KBM-7 (cell line): Measurements from ENCODE around the gene CST5.
"Not testable (repeated sequence)": the region's sequence is repeated elsewhere in the genome, so short reads cannot be mapped to it uniquely, and the experiment has no call there.

Source experiments
- DNase-seq: peaks from one replicate; pipeline ENCODE4 v3.0.0-alpha.2; 2015
- in situ Hi-C: fragments of 300-500 bp; cut with MboI; formaldehyde crosslinking; loops from 2 replicates; pipeline ENCODE4 v1.14.3; 2020; ENCODE audit warnings: low sequenced_read_pairs, low pct_unique_long_range_greater_than_20kb, mixed read lengths

CST5 gene

GRCh38 chr20:23879328-23879798 is at the start of gene CST5:
Gene CST5, minus strand, starts transcription at chr20:23879748. Its CDS starts 72 bp downstream, at chr20:23879676.
- in situ Hi-C loops, result no loop called here
- DNase-seq, result no peak

GRCh38 chr20:23928788-23929187 is 49.2 kb upstream of the CST5 start:
- in situ Hi-C loops, result no loop called here
- DNase-seq, result no peak

- no peak for DNase-seq
- in situ Hi-C loops, result no loop called here
Measured at GRCh38 chr20:23928353-23928752, 48.8 kb upstream of the CST5 start.

GRCh38 chr20:23926944-23927872 is 47.7 kb upstream of the CST5 start:
- no peak for DNase-seq
- in situ Hi-C loops, result no loop called here

- DNase-seq, result no peak
- in situ Hi-C loops, result no loop called here
Measured at GRCh38 chr20:23926526-23926880, 47.0 kb upstream of the CST5 start.

- DNase-seq, result no peak
- in situ Hi-C loops, result no loop called here
Measured at GRCh38 chr20:23925789-23926525, 46.4 kb upstream of the CST5 start.

GRCh38 chr20:23924751-23925150 is 45.2 kb upstream of the CST5 start:
- DNase-seq, result no peak
- in situ Hi-C loops, result no loop called here

- in situ Hi-C loops, result no loop called here
- DNase-seq, result no peak
Measured at GRCh38 chr20:23923891-23924435, 44.4 kb upstream of the CST5 start.

- DNase-seq, result no peak
- in situ Hi-C loops, result no loop called here
Measured at GRCh38 chr20:23923311-23923710, 43.8 kb upstream of the CST5 start.

GRCh38 chr20:23920408-23921325 is 41.1 kb upstream of the CST5 start:
- in situ Hi-C loops, result no loop called here
- DNase-seq, result no peak

- in situ Hi-C loops, result no loop called here
- DNase-seq, result no peak
Measured at GRCh38 chr20:23918896-23919295, 39.3 kb upstream of the CST5 start.

GRCh38 chr20:23918101-23918862 is 38.7 kb upstream of the CST5 start:
- in situ Hi-C loops, result no loop called here
- no peak for DNase-seq

- in situ Hi-C loops, result no loop called here
Measured at GRCh38 chr20:23917024-23917725, 37.6 kb upstream of the CST5 start.

GRCh38 chr20:23915844-23916243 is 36.3 kb upstream of the CST5 start:
- in situ Hi-C loops, result no loop called here

More at GRCh38 chr20:23917024-23917725, 37.6 kb upstream of the CST5 start:
- DNase-seq, result no peak

GRCh38 chr20:23914469-23914868 is 34.9 kb upstream of the CST5 start:
- DNase-seq, in situ Hi-C loops: not testable (repeated sequence)

More at GRCh38 chr20:23915844-23916243, 36.3 kb upstream of the CST5 start:
- DNase-seq, result no peak

GRCh38 chr20:23910210-23910609 is 30.7 kb upstream of the CST5 start:
- in situ Hi-C loops, result no loop called here
- no peak for DNase-seq

- in situ Hi-C loops, result no loop called here
- no peak for DNase-seq
Measured at GRCh38 chr20:23909390-23909789, 29.8 kb upstream of the CST5 start.

- in situ Hi-C loops, result no loop called here
Measured at GRCh38 chr20:23907579-23907978, 28.0 kb upstream of the CST5 start.

More at GRCh38 chr20:23907579-23907978, 28.0 kb upstream of the CST5 start:
- DNase-seq, result no peak
